GM12878 (cell line): ENCODE data around the gene ZNF350. TPM values are rescaled to one million over a fixed set of nuclear protein-coding genes. Genes with fewer than 3 reads are reported as not detected.

Source experiments
- ATAC-seq: fragments of 200-7000 bp; cut with Tn5 transposase; 3 replicates; pipeline ENCODE4 v1.9.1; 2020; ENCODE audit warnings: mild to moderate bottlenecking, moderate library complexity
- BruUV-seq: library from RNA; stranded (reverse); fragments of 400-500 nt; replicated peaks from 2 replicates; lab custom pipeline; 2021; lab: Mats Ljungman, UMichigan
- CTCF ChIA-PET: fragments of 300-600 bp; sonication (Branson Sonifier 250); formaldehyde crosslinking; extraction: SDS; loops from one replicate; lab custom pipeline; 2021; ENCODE audit warnings: inconsistent platforms; lab: Yijun Ruan, JAX
- POLR2A ChIA-PET: fragments of 350-600 bp; formaldehyde crosslinking; extraction: SDS; loops from one replicate; lab custom pipeline; 2021; ENCODE audit warnings: inconsistent platforms; lab: Charles Lee
- RAD21 ChIA-PET: fragments of 300-600 bp; sonication (Branson Sonifier 250); formaldehyde crosslinking; loops from one replicate; lab custom pipeline; 2023; ENCODE audit warnings: antibody characterized with exemption; ENCODE audit not compliant: unreplicated experiment; lab: Charles Lee
- SMC1A ChIA-PET: fragments of 300-600 bp; sonication (Branson Sonifier 250); formaldehyde crosslinking; loops from one replicate; lab custom pipeline; 2023; ENCODE audit not compliant: unreplicated experiment, uncharacterized antibody; lab: Charles Lee
- DNase-seq: peaks from one replicate; pipeline ENCODE4 v3.0.0-alpha.2; 2011; ENCODE audit warnings: low read depth, low spot score
- FAIRE-seq: peaks from 3 replicates; lab custom pipeline; 2011; peaks lifted over from hg19 to GRCh38; lab: Jason Lieb, UNC
- H2AFZ ChIP-seq: 2 replicates; pipeline ENCODE4 v1.6.0; 2011; ENCODE audit warnings: low read depth, low read length, control low read depth; ENCODE audit not compliant: control insufficient read depth
- H3K27ac ChIP-seq: 2 replicates; pipeline ENCODE4 v1.5.1; 2011; ENCODE audit warnings: control low read depth; ENCODE audit not compliant: control insufficient read depth, insufficient read depth
- H3K27me3 ChIP-seq, 2 experiments: replicated peaks in 1 of 2; 2 replicates each; pipeline versions ENCODE4 v1.6.0 to v1.6.1; 2011; ENCODE audit warnings: low read length in 1 of 2; ENCODE audit not compliant: control insufficient read depth in 2 of 2, insufficient read depth in 2 of 2
- H3K36me3 ChIP-seq, 2 experiments: 2 replicates each; pipeline ENCODE4 v1.5.1; 2011; ENCODE audit warnings: low read length in 1 of 2; ENCODE audit not compliant: control insufficient read depth in 2 of 2, insufficient read depth in 2 of 2
- H3K4me1 ChIP-seq: 2 replicates; pipeline ENCODE4 v1.6.1; 2011; ENCODE audit warnings: mild to moderate bottlenecking, low read length, moderate library complexity, mixed read lengths; ENCODE audit not compliant: control insufficient read depth, insufficient read depth
- H3K4me2 ChIP-seq: 2 replicates; pipeline ENCODE4 v1.6.0; 2011; ENCODE audit warnings: control low read depth; ENCODE audit not compliant: control insufficient read depth, insufficient read depth
- H3K4me3 ChIP-seq: fragments of 200-600 bp; sonication (generic); 2 replicates; pipeline ENCODE4 v1.5.1; 2016
- H3K79me2 ChIP-seq: 2 replicates; pipeline ENCODE4 v1.6.0; 2011; ENCODE audit warnings: low read length; ENCODE audit not compliant: control insufficient read depth, insufficient read depth
- H3K9ac ChIP-seq: 2 replicates; pipeline ENCODE4 v1.8.0; 2011; ENCODE audit warnings: low read length, control low read depth, mixed read lengths; ENCODE audit not compliant: control insufficient read depth, insufficient read depth
- H3K9me3 ChIP-seq: replicated peaks from 3 replicates; pipeline ENCODE4 v1.5.1; 2011; ENCODE audit warnings: mild to moderate bottlenecking, low read length; ENCODE audit not compliant: control insufficient read depth, insufficient read depth
- H4K20me1 ChIP-seq: 2 replicates; pipeline ENCODE4 v1.6.0; 2011; ENCODE audit not compliant: control insufficient read depth, insufficient read depth
- CBFB ChIP-seq: IDR thresholded peaks from 2 replicates; pipeline ENCODE4 v1.6.1; 2016; ENCODE audit warnings: antibody characterized with exemption, low read depth
- CBX5 ChIP-seq: sonication (generic); IDR thresholded peaks from 2 replicates; pipeline ENCODE4 v1.6.1; 2016; ENCODE audit warnings: low read depth, moderate library complexity, mild to moderate bottlenecking, inconsistent platforms
- EP300 ChIP-seq, 2 experiments: fragments of 150-350 bp in 1 of 2; IDR thresholded peaks; 2 replicates each; pipeline ENCODE4 v1.6.1; 2011 to 2012; ENCODE audit warnings: low read depth in 2 of 2, low read length in 2 of 2, borderline replicate concordance in 1 of 2, improper control_type of control experiment in 1 of 2, inconsistent platforms in 1 of 2; ENCODE audit not compliant: control insufficient read depth in 1 of 2
- FOXK2 ChIP-seq: fragments of 450-650 bp; IDR thresholded peaks from 2 replicates; pipeline ENCODE4 v1.6.1; 2017; ENCODE audit warnings: mild to moderate bottlenecking, moderate library complexity
- GATAD2B ChIP-seq: fragments of 450-650 bp; conservative IDR thresholded peaks from 2 replicates; pipeline ENCODE4 v1.6.1; 2017; ENCODE audit warnings: low read depth, mild to moderate bottlenecking, moderate library complexity
- IKZF1 ChIP-seq: fragments of 450-650 bp; conservative IDR thresholded peaks from 2 replicates; pipeline ENCODE4 v1.6.1; 2017; ENCODE audit warnings: antibody characterized with exemption, mild to moderate bottlenecking
- NKRF ChIP-seq: fragments of 450-650 bp; conservative IDR thresholded peaks from 2 replicates; pipeline ENCODE4 v1.6.1; 2017; ENCODE audit warnings: mild to moderate bottlenecking, moderate library complexity
- NR2C2 ChIP-seq: IDR thresholded peaks from 2 replicates; pipeline ENCODE4 v1.6.1; 2011; ENCODE audit warnings: borderline replicate concordance, low read depth; ENCODE audit not compliant: control insufficient read depth, insufficient read length
- PBX3 ChIP-seq: IDR thresholded peaks from 2 replicates; pipeline ENCODE4 v1.6.1; 2011; ENCODE audit warnings: mild to moderate bottlenecking, low read depth, low read length, moderate library complexity; ENCODE audit not compliant: insufficient replicate concordance
- RELA ChIP-seq: fragments of 450-650 bp; IDR thresholded peaks from 2 replicates; pipeline ENCODE4 v1.8.0; 2014; ENCODE audit warnings: borderline replicate concordance; ENCODE audit not compliant: partially characterized antibody
- REST ChIP-seq: IDR thresholded peaks from 2 replicates; pipeline ENCODE4 v1.6.1; 2012; ENCODE audit warnings: mild to moderate bottlenecking, low read depth, low read length
- RFX5 ChIP-seq: IDR thresholded peaks from 2 replicates; pipeline ENCODE4 v1.6.1; 2011; ENCODE audit warnings: low read depth, low read length, improper control_type of control experiment
- SMAD1 ChIP-seq: fragments of 450-650 bp; IDR thresholded peaks from 2 replicates; pipeline ENCODE4 v1.6.1; 2018; ENCODE audit warnings: mild to moderate bottlenecking, low read depth; ENCODE audit not compliant: partially characterized antibody
- TCF3 ChIP-seq: IDR thresholded peaks from 2 replicates; pipeline ENCODE4 v1.6.1; 2012; ENCODE audit warnings: low read depth, mild to moderate bottlenecking, low read length, borderline replicate concordance; ENCODE audit not compliant: insufficient read depth
- ZBED1 ChIP-seq: IDR thresholded peaks from 2 replicates; pipeline ENCODE4 v1.6.1; 2016; ENCODE audit warnings: borderline replicate concordance
- ZSCAN29 ChIP-seq: fragments of 450-650 bp; IDR thresholded peaks from 2 replicates; pipeline ENCODE4 v1.6.1; 2017; ENCODE audit warnings: mild to moderate bottlenecking, moderate library complexity
- WGBS: methylation state at CpG from one replicate; pipeline ENCODE4 v1.1.6; 2016; ENCODE audit warnings: low lambda C conversion rate; ENCODE audit not compliant: insufficient replicate concordance, insufficient coverage; ENCODE audit errors: missing lambda C conversion rate; 5-methylcytosine and 5-hydroxymethylcytosine counted together
- in situ Hi-C: fragments of 300-500 bp; cut with MboI; formaldehyde crosslinking; loops from 9 replicates; pipeline ENCODE4 v1.14.3; 2018; ENCODE audit warnings: mixed read lengths
- intact Hi-C: fragments of 100-400 bp; cut with micrococcal nuclease; formaldehyde crosslinking; loops from one replicate; pipeline ENCODE4 v1.14.2; 2022; ENCODE audit not compliant: unreplicated experiment
- polyA plus RNA-seq, 11 experiments: library from polyadenylated mRNA; depleted of rRNA in 4 of 11; unstranded in 6 of 11; stranded (reverse) in 5 of 11; fragments of >200 nt; fragmentation: Nextera tagmentation in 4 of 11; fragmentation: Illumina TruSeq in 1 of 11; extraction: Ambion mirVana in 4 of 11; extraction: Trizol in 1 of 11; gene quantifications; 1 replicate in 1 of 11; 2 replicates in 10 of 11; pipeline versions ENCODE4 v1.2.1 to v1.2.3, GENCODE V29; 2011 to 2016; ENCODE audit warnings: inconsistent platforms in 2 of 11, missing spikeins in 2 of 11, low read depth in 1 of 11
- total RNA-seq, 4 experiments: library from RNA; depleted of rRNA in 3 of 4; stranded (reverse); fragments of >200 nt in 3 of 4; fragmentation: Illumina TruSeq in 1 of 4; extraction: Trizol in 1 of 4; gene quantifications; 2 replicates each; pipeline versions ENCODE4 v1.2.1 to v1.2.3, GENCODE V29; 2013 to 2021
- TF ChIP-seq, protein P1 (sequence below): fragments of 450-650 bp; IDR thresholded peaks from 2 replicates; pipeline ENCODE4 v1.6.1; 2014; ENCODE audit warnings: mild to moderate bottlenecking

The ZNF350 gene
- total and polyA plus RNA-seq, 10 of the 15 experiments (the other 5 are each of a cell fraction or from before 2014, with no cell fraction given) = 6.4 to 11.8 (median 10.0) TPM

- TF ChIP-seq TCF3 (no peak), FOXK2 (no peak), CBFB (no peak), IKZF1 (no peak), REST (no peak), NKRF (no peak), NR2C2 (no peak), RELA (no peak), GATAD2B (no peak), RFX5 (no peak), EP300 (IDR thresholded peaks at IDR 0.05; ENCODE audit: borderline replicate concordance in 1 of 2, control insufficient read depth in 1 of 2, low read depth in 2 of 2, low read length in 2 of 2) (no peak), CBX5 (no peak), ZSCAN29 (no peak), SMAD1 (no peak), ZBED1 (no peak), PBX3 (no peak)
- TF ChIP-seq, protein P1, sequence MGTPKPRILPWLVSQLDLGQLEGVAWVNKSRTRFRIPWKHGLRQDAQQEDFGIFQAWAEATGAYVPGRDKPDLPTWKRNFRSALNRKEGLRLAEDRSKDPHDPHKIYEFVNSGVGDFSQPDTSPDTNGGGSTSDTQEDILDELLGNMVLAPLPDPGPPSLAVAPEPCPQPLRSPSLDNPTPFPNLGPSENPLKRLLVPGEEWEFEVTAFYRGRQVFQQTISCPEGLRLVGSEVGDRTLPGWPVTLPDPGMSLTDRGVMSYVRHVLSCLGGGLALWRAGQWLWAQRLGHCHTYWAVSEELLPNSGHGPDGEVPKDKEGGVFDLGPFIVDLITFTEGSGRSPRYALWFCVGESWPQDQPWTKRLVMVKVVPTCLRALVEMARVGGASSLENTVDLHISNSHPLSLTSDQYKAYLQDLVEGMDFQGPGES = no peak
- H3K36me3 ChIP-seq = no peaks in the 10 kb centered on the region; a peak in 1 of 4 replicates
- no TSS peak for BruUV-seq
- ChIA-PET CTCF (no interaction called here), SMC1A (no interaction called here), POLR2A (interaction anchor here (0.6 kb wide), 1 partner anchor 9 kb away, joined by 6 read pairs; no protein-coding TSS in a partner anchor), RAD21 (no interaction called here)
- DNase-seq (no peak), FAIRE-seq (no peak), ATAC-seq (no peak)
- no peaks in the 10 kb centered on the region for H4K20me1 ChIP-seq
- H3K4me3 ChIP-seq = no peak overlapping the region
- WGBS = 97% methylated on average over 6 of the region's 6 CpGs
- H3K4me1 ChIP-seq = no peaks in the 10 kb centered on the region
- peaks cover 5% of the 10 kb centered on the region for H3K79me2 ChIP-seq
- in situ Hi-C loops = no loop called here
- H3K9me3 ChIP-seq = peaks cover 30% of the 10 kb centered on the region; the same call in 2 of the 3 replicates
- H3K27ac ChIP-seq = no peak overlapping the region
- no peak overlapping the region for H3K4me2 ChIP-seq
- no peaks in the 10 kb centered on the region for H3K27me3 ChIP-seq
- H3K9ac ChIP-seq = no peak overlapping the region
- intact Hi-C loops = no loop called here
- H2AFZ ChIP-seq = no peak overlapping the region
Measured at GRCh38 chr19:51980116-51980736, 6.4 kb downstream of the ZNF350 start.
